Measurements from ENCODE around the gene GRAMD2A.

The GRAMD2A gene

GRCh38 chr15:72168808-72169190 lies 28.8 kb downstream of the GRAMD2A start:
- Histone ChIP-seq H3K36me3 (no peaks in the 10 kb centered on the region), H3K9me3 (ENCODE audit: severe bottlenecking) (no peaks in the 10 kb centered on the region), H3K4me3 (ENCODE audit: low read depth, low read length) (no peak overlapping the region), H3K27me3 (ENCODE audit: insufficient read depth, low read depth, severe bottlenecking) (no peaks in the 10 kb centered on the region), H3K27ac (no peak overlapping the region)
- DNase-seq, result no peak
- no peak for TF ChIP-seq CTCF (IDR thresholded peaks at IDR 0.05; ENCODE audit: low read depth, low read length)

- H3K27me3 ChIP-seq (ENCODE audit: insufficient read depth, low read depth, severe bottlenecking), result no peaks in the 10 kb centered on the region
- TF ChIP-seq CTCF (IDR thresholded peaks at IDR 0.05; ENCODE audit: low read depth, low read length), result no peak
Measured at GRCh38 chr15:72168131-72168807, 29.3 kb downstream of the GRAMD2A start.

GRCh38 chr15:72167445-72167844 lies 30.1 kb downstream of the GRAMD2A start:
- no peak for TF ChIP-seq CTCF (IDR thresholded peaks at IDR 0.05; ENCODE audit: low read depth, low read length)
- no peaks in the 10 kb centered on the region for H3K36me3 ChIP-seq
- DNase-seq, result no peak
- no peaks in the 10 kb centered on the region for H3K9me3 ChIP-seq (ENCODE audit: severe bottlenecking)
- no peak overlapping the region for H3K27ac ChIP-seq
- H3K4me3 ChIP-seq (ENCODE audit: low read depth, low read length), result no peak overlapping the region
- no peaks in the 10 kb centered on the region for H3K27me3 ChIP-seq (ENCODE audit: insufficient read depth, low read depth, severe bottlenecking)

More at GRCh38 chr15:72168131-72168807, 29.3 kb downstream of the GRAMD2A start:
- DNase-seq, result no peak
- Histone ChIP-seq H3K4me3 (ENCODE audit: low read depth, low read length) (no peak overlapping the region), H3K27ac (no peak overlapping the region), H3K9me3 (ENCODE audit: severe bottlenecking) (no peaks in the 10 kb centered on the region), H3K36me3 (no peaks in the 10 kb centered on the region)

- Histone ChIP-seq H3K9me3 (ENCODE audit: severe bottlenecking) (no peaks in the 10 kb centered on the region), H3K4me3 (ENCODE audit: low read depth, low read length) (no peak overlapping the region), H3K36me3 (no peaks in the 10 kb centered on the region), H3K27ac (no peak overlapping the region), H3K27me3 (ENCODE audit: insufficient read depth, low read depth, severe bottlenecking) (no peaks in the 10 kb centered on the region)
- no peak for TF ChIP-seq CTCF (IDR thresholded peaks at IDR 0.05; ENCODE audit: low read depth, low read length)
- DNase-seq, result no peak
Measured at GRCh38 chr15:72166716-72167417, 30.7 kb downstream of the GRAMD2A start.

- no peak for TF ChIP-seq CTCF (IDR thresholded peaks at IDR 0.05; ENCODE audit: low read depth, low read length)
- no peak for DNase-seq
- Histone ChIP-seq H3K9me3 (ENCODE audit: severe bottlenecking) (no peaks in the 10 kb centered on the region), H3K27ac (no peak overlapping the region), H3K27me3 (ENCODE audit: insufficient read depth, low read depth, severe bottlenecking) (no peaks in the 10 kb centered on the region), H3K4me3 (ENCODE audit: low read depth, low read length) (no peak overlapping the region), H3K36me3 (no peaks in the 10 kb centered on the region)
Measured at GRCh38 chr15:72163719-72164118, 33.9 kb downstream of the GRAMD2A start.

All from WERI-Rb-1 (cell line).